OCI-LY3 (cell line): ENCODE measurements around the gene PHACTR3.

Experiments
- CTCF ChIP-seq: fragments of 200-600, 300-600 bp; sonication (generic); IDR thresholded peaks from 2 replicates; pipeline ENCODE4 v1.5.1; 2014; ENCODE audit warnings: antibody characterized with exemption, low read length, low read depth
- EZH2phosphoT487 ChIP-seq: fragments of 200-600 bp; shearing (Covaris generic); IDR thresholded peaks from 2 replicates; pipeline ENCODE4 v1.6.1; 2018; ENCODE audit warnings: antibody characterized with exemption, mixed run types, low read depth

GRCh38 chr20:59836767-59837166 is 232.4 kb downstream of the PHACTR3 start:
- TF ChIP-seq CTCF (no peak), EZH2phosphoT487 (no peak)
